SK-N-SH (cell line): ENCODE data around the gene ATP6V0A1. TPM values are rescaled to one million over a fixed set of nuclear protein-coding genes. Genes with fewer than 3 reads are reported as not detected.

Source experiments
- CTCF ChIA-PET: fragments of 300-600, 350-600 bp; formaldehyde crosslinking; extraction: SDS; loops from one replicate; lab custom pipeline; 2021; lab: Yijun Ruan, JAX
- POLR2A ChIA-PET: fragments of 350-600 bp; sonication (Branson Sonifier 250); formaldehyde crosslinking; extraction: SDS; loops from one replicate; lab custom pipeline; 2020; ENCODE audit warnings: antibody characterized with exemption, inconsistent platforms; lab: Yijun Ruan, JAX
- DNase-seq: peaks from one replicate; pipeline ENCODE4 v3.0.0; 2012
- H2AFZ ChIP-seq: fragments of 200-600 bp; sonication (generic); 2 replicates; pipeline ENCODE4 v1.8.1; 2016; ENCODE audit warnings: antibody characterized with exemption, mild to moderate bottlenecking, low read depth
- H3F3A ChIP-seq: fragments of 200-600 bp; sonication (generic); replicated peaks from 2 replicates; pipeline ENCODE3; 2016; ENCODE audit warnings: antibody characterized with exemption, mild to moderate bottlenecking; ENCODE audit not compliant: insufficient read depth
- H3K27ac ChIP-seq, 2 experiments: fragments of 200-500 bp in 1 of 2; fragments of 200-600 bp in 1 of 2; sonication (Bioruptor generic) in 1 of 2; sonication (generic), shearing (Covaris generic) in 1 of 2; 2 replicates each; pipeline versions ENCODE4 v1.5.1 to v1.6.1; 2014 to 2016; ENCODE audit warnings: low read depth in 2 of 2, inconsistent platforms in 1 of 2, low read length in 1 of 2, mild to moderate bottlenecking in 1 of 2, mixed read lengths in 1 of 2
- H3K27me3 ChIP-seq: fragments of 200-600 bp; sonication (generic), shearing (Covaris generic); 2 replicates; pipeline ENCODE4 v1.6.1; 2016; ENCODE audit warnings: mixed run types; ENCODE audit not compliant: insufficient read depth
- H3K36me3 ChIP-seq, 2 experiments: fragments of 200-500 bp in 1 of 2; fragments of 200-600 bp in 1 of 2; sonication (Bioruptor generic) in 1 of 2; sonication (generic) in 1 of 2; replicated peaks in 1 of 2; 2 replicates each; pipeline versions ENCODE3 to v1.5.1; 2014 to 2016; ENCODE audit warnings: low read length in 1 of 2, mild to moderate bottlenecking in 1 of 2; ENCODE audit not compliant: insufficient read depth in 2 of 2, control insufficient read depth in 1 of 2
- H3K4me1 ChIP-seq, 2 experiments: fragments of 200-500 bp in 1 of 2; fragments of 200-600 bp in 1 of 2; sonication (Bioruptor generic) in 1 of 2; sonication (generic), shearing (Covaris generic) in 1 of 2; 2 replicates each; pipeline versions ENCODE4 v1.5.1 to v1.6.1; 2014 to 2016; ENCODE audit warnings: low read depth in 1 of 2, low read length in 1 of 2, mixed run types in 1 of 2; ENCODE audit not compliant: insufficient read depth in 2 of 2, control insufficient read depth in 1 of 2
- H3K4me2 ChIP-seq: fragments of 200-600 bp; sonication (generic), shearing (Covaris generic); 2 replicates; pipeline ENCODE4 v1.6.1; 2017; ENCODE audit warnings: mixed run types
- H3K4me3 ChIP-seq, 2 experiments: fragments of 200-500 bp in 1 of 2; fragments of 200-600 bp in 1 of 2; sonication (Bioruptor generic) in 1 of 2; sonication (generic), shearing (Covaris generic) in 1 of 2; 2 replicates each; pipeline versions ENCODE4 v1.5.1 to v1.8.1; 2014 to 2016; ENCODE audit warnings: low read depth in 2 of 2, inconsistent platforms in 1 of 2, low read length in 1 of 2, mild to moderate bottlenecking in 1 of 2, mixed read lengths in 1 of 2, moderate library complexity in 1 of 2
- H3K79me2 ChIP-seq: fragments of 200-600 bp; sonication (generic); 2 replicates; pipeline ENCODE4 v1.8.1; 2017; ENCODE audit warnings: mild to moderate bottlenecking; ENCODE audit not compliant: insufficient read depth
- H3K9ac ChIP-seq: fragments of 200-600 bp; sonication (generic); 2 replicates; pipeline ENCODE4 v1.6.1; 2017; ENCODE audit warnings: mixed run types
- H3K9me2 ChIP-seq: fragments of 200-600 bp; sonication (generic); 2 replicates; pipeline ENCODE4 v1.6.1; 2017; ENCODE audit warnings: mixed run types
- H3K9me3 ChIP-seq: fragments of 200-600 bp; sonication (generic); 2 replicates; pipeline ENCODE4 v1.6.1; 2017; ENCODE audit warnings: mixed run types, mild to moderate bottlenecking, moderate library complexity
- H4K20me1 ChIP-seq: fragments of 200-600 bp; sonication (generic); 2 replicates; pipeline ENCODE4 v1.6.1; 2017; ENCODE audit warnings: mild to moderate bottlenecking, mixed run types; ENCODE audit not compliant: insufficient read depth
- EZH2phosphoT487 ChIP-seq: fragments of 200-600 bp; sonication (generic); IDR thresholded peaks from 2 replicates; pipeline ENCODE4 v1.6.1; 2017; ENCODE audit warnings: low read depth, mixed run types, mild to moderate bottlenecking, antibody characterized with exemption, moderate library complexity, borderline replicate concordance
- FOSL2 ChIP-seq: IDR thresholded peaks from 2 replicates; pipeline ENCODE4 v1.4.0; 2012; ENCODE audit warnings: low read depth, mild to moderate bottlenecking, moderate library complexity, borderline replicate concordance
- MXI1 ChIP-seq: IDR thresholded peaks from 2 replicates; pipeline ENCODE4 v1.6.1; 2012; ENCODE audit warnings: mild to moderate bottlenecking, low read depth, low read length, improper control_type of control experiment
- RFX5 ChIP-seq: IDR thresholded peaks from 2 replicates; pipeline ENCODE4 v1.6.1; 2012; ENCODE audit warnings: mild to moderate bottlenecking, improper control_type of control experiment, low read length
- SIN3A ChIP-seq: IDR thresholded peaks from 2 replicates; pipeline ENCODE4 v1.6.1; 2012; ENCODE audit warnings: low read depth, mild to moderate bottlenecking, low read length, moderate library complexity, borderline replicate concordance
- WGBS: methylation state at CpG from one replicate; pipeline ENCODE4 v1.1.6; 2017; ENCODE audit warnings: low lambda C conversion rate; 5-methylcytosine and 5-hydroxymethylcytosine counted together
- polyA plus RNA-seq, 3 experiments: library from polyadenylated mRNA; depleted of rRNA; stranded (reverse); fragments of >200 nt; gene quantifications; 2 replicates each; pipeline ENCODE4 v1.2.3, GENCODE V29; 2012
- TF ChIP-seq, protein P1 (sequence below): fragments of 150-350 bp; IDR thresholded peaks from 2 replicates; pipeline ENCODE4 v1.6.1; 2016; ENCODE audit warnings: mild to moderate bottlenecking, low read depth, low read length

Gene ATP6V0A1
- polyA plus RNA-seq, 1 of the 3 experiments (the other 2 are of a cell fraction), result 31.7 TPM

DNA sequence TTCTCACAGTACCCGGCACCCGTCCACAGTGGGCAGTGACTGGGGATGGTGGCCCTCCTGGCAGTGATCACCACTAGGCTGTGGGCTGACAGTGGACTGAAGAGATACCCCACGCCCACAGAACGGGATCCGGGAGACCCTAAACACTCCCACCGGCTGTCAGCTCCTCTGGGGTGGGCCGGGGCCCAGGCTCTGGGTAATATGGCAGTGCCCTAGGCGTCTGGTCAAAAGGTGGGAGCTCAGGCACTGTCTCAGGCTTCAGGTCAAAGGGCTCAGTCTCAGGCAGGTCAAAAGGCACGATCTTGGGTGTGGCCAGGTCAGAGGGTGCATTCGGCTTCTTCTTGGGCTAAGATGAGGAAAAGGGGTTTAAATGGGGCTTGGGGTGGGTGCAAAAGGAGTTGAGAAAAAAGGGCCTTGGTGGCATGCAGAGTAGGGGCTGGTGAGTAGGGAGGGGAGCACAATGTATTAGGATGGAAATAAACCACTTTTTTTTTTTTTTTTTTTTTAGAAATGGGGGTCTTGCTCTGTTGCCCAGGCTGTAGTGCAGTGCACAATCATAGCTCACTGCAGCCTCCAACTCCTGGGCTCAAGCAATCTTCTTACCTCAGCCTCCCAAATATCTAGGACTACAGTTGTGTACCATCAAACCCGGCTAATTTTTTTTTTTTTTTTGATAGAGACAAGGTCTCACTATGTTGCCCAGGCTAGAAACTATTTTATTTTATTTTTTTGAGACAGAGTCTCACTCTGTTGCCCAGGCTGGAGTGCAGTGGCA, 46.6 kb upstream of the ATP6V0A1 start:
- Histone ChIP-seq H3K9me2 (no peaks in the 10 kb centered on the region), H2AFZ (no peak overlapping the region), H4K20me1 (peaks cover 100% of the 10 kb centered on the region), H3K4me2 (peak overlapping the region; percentile 8; the same call in 1 of the 2 replicates), H3K27me3 (no peaks in the 10 kb centered on the region), H3K27ac (peak overlapping the region in 1 of 2 experiments; percentile 61; a peak in 1 of 4 replicates), H3K9me3 (no peaks in the 10 kb centered on the region), H3K4me1 (peaks cover 12 to 34% of the 10 kb centered on the region in 2 experiments; a peak in 3 of 4 replicates), H3K79me2 (peaks cover 100% of the 10 kb centered on the region), H3K36me3 (peaks cover 0 to 32% of the 10 kb centered on the region in 2 experiments), H3F3A (peaks cover 40% of the 10 kb centered on the region), H3K9ac (no peak overlapping the region), H3K4me3 (no peak overlapping the region)
- 88% methylated on average over 3 of the region's 11 CpGs for WGBS
- no peak for DNase-seq
- POLR2A ChIA-PET, result no interaction called here
- TF ChIP-seq, protein P1, sequence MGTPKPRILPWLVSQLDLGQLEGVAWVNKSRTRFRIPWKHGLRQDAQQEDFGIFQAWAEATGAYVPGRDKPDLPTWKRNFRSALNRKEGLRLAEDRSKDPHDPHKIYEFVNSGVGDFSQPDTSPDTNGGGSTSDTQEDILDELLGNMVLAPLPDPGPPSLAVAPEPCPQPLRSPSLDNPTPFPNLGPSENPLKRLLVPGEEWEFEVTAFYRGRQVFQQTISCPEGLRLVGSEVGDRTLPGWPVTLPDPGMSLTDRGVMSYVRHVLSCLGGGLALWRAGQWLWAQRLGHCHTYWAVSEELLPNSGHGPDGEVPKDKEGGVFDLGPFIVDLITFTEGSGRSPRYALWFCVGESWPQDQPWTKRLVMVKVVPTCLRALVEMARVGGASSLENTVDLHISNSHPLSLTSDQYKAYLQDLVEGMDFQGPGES, result no peak
- TF ChIP-seq SIN3A (no peak), MXI1 (no peak), EZH2phosphoT487 (no peak), RFX5 (no peak)
- CTCF ChIA-PET, result interaction anchor here (1.3 to 26.0 kb wide), 4 partner anchors 11 to 115 kb away, joined by 4 to 683 read pairs (median 4); partner anchors contain the start of gene CAVIN1

DNA sequence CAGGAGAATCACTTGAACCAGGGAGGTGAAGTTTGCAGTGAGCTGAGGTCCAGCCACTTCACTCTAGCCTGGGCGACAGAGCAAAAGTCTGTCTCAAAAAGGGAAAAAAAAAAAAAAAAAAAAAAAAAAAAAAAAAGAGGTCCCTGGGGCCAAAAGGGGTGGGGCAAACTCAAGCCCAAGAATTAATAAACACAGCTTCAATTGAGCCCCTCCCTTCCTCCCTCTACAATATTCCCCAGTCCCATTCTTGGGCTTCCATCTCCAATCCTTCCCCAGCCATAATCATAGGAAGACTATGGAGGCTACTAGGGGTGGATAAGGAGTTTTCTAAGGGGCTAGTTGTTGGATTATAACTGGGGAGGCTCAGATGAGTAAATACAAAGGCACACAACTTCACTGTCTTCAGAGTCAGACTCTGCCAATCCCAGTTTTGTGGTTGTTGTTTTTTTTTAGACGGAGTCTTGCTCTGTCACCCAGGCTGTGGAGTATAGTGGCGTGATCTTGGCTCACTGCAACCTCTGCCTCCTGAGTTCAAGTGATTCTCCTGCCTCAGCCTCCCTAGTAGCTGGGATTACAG, 45.1 kb upstream of the ATP6V0A1 start:
- CTCF ChIA-PET, result interaction anchor here (0.8 to 26.0 kb wide), 2 partner anchors 15 to 95 kb away, joined by 4 to 683 read pairs; no protein-coding TSS in a partner anchor
- WGBS, result 93% methylated on average over 3 of the region's 3 CpGs
- H3K27ac ChIP-seq, result 0 out of 4 replicates have a peak overlapping the region, but pooled peaks of 1 of the 2 experiments have one; percentile 28

More for the DNA sequence above, 45.1 kb upstream of the ATP6V0A1 start:
- no peak for TF ChIP-seq RFX5
- TF ChIP-seq FOSL2, result no peak
- no peak for TF ChIP-seq SIN3A
- Histone ChIP-seq H3K4me3 (no peak overlapping the region), H3K4me1 (peaks cover 8 to 31% of the 10 kb centered on the region in 2 experiments; a peak in 3 of 4 replicates), H3K27me3 (no peaks in the 10 kb centered on the region), H2AFZ (no peak overlapping the region), H3K4me2 (peak overlapping the region; percentile 37; the same call in 1 of the 2 replicates), H3K79me2 (peaks cover 100% of the 10 kb centered on the region), H3F3A (peaks cover 38% of the 10 kb centered on the region), H3K36me3 (peaks cover 0 to 43% of the 10 kb centered on the region in 2 experiments), H3K9me3 (no peaks in the 10 kb centered on the region), H4K20me1 (peaks cover 100% of the 10 kb centered on the region), H3K9me2 (no peaks in the 10 kb centered on the region), H3K9ac (no peak overlapping the region)
- POLR2A ChIA-PET, result no interaction called here
- DNase-seq, result no peak
